DND-41 (cell line): ENCODE results near the gene ZDBF2.

Experiments used
- CTCF ChIP-seq: IDR thresholded peaks from 2 replicates; pipeline ENCODE4 v1.5.1; 2012; ENCODE audit warnings: borderline replicate concordance, low read length, moderate library complexity, mild to moderate bottlenecking; ENCODE audit not compliant: poor library complexity, severe bottlenecking; ENCODE audit errors: extremely low read depth
- EZH2 ChIP-seq: IDR thresholded peaks from 3 replicates; pipeline ENCODE4 v1.6.1; 2012; ENCODE audit warnings: borderline replicate concordance, low read depth, mild to moderate bottlenecking, moderate library complexity, low read length, inconsistent platforms; ENCODE audit not compliant: severe bottlenecking

DNA sequence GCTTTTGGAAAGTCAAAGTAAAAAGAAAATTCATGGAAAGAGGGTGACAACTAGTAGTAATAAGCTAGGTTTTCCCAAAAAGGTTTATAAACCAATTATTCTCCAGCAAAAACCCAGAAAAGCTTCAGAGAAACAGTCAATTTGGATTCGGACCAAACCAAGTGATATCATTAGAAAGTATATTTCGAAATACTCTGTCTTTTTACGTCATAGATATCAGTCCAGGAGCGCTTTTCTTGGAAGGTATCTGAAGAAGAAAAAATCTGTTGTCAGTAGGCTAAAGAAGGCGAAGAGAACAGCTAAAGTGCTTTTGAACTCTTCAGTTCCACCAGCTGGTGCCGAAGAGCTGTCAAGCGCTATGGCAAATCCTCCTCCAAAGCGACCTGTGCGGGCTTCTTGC lies 36.6 kb downstream of the ZDBF2 start:
- TF ChIP-seq CTCF, result no peak
- no peak for TF ChIP-seq EZH2
